Esophagus mucosa (tissue), 1 donor: ENCODE measurements around the gene ZNF732. TPM values are rescaled to one million over a fixed set of nuclear protein-coding genes. Genes with fewer than 3 reads are reported as not detected.
"Not testable (repeated sequence)": the region's sequence is repeated elsewhere in the genome, so short reads cannot be mapped to it uniquely, and the experiment has no call there.

Source experiments
- ATAC-seq: fragments of 200-7000 bp; cut with Tn5 transposase; one replicate; pipeline ENCODE4 v1.9.1; 2020
- total RNA-seq: library from RNA; stranded (reverse); gene quantifications from one replicate; pipeline ENCODE4 v1.2.4, GENCODE V29; 2023
- donor health status: DM: yes; HTN: yes; CAD: no.

The ZNF732 gene
- total RNA-seq, 1 donor from 2014 or later: 0.88 TPM

DNA sequence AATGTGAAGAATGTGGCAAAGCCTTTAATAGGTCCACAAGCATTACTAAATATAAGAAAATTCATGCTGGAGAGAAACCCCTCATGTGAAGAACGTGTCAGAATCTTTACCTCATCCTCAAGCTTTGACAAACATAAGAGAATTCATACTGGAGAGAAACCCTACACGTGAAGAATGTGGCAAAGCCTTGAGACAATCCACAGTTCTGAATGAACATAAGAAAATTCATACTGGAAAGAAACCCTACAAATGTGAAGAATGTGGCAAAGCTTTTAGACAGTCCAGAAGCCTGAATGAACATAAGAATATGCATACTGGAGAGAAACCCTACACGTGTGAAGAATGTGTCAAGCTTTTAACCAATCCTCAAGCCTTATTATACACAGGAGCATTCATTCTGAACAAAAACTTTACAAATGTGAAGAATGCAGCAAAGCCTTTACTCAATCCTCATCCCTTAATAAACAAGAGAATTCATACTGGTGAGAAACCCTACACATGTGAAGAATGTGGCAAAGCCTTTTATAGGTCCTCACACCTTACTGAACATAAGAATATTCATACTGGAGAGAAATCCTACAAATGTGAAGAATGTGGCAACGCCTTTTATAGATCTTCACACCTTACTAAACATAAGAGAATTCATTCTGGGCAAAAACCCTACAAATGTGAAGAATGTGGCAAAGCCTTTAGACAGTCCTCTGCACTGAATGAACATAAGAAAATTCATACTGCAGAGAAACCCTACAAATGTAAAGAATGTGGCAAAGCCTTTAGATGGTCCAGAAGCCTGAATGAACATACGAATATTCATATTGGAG, 51.1 kb downstream of the ZNF732 start:
- no peak for ATAC-seq

DNA sequence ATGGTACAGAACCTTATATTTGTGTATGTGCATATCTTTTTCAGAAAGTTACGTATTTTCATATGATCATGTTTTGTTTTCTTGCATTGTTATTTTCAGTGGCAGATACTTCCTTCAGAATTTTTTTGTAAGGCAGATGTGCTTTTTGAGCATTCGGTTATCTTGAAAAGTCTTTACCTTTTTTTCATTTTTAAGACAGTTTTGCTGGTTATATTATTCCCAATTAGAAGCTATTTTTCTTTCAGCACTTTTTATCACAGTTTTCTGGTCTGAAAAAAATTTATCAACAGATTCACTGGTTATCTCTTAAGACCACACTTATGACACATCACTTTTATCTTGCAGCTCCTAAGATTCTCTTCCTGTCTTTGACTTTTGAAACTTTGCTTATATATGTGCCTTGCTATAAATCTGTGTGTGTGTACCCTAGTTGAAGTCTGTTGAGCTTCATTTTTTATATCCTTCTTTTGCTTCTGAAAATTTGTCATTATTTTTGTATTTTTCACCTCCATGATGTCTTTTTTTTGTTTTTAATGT, 53.1 kb downstream of the ZNF732 start:
- no peak for ATAC-seq

DNA sequence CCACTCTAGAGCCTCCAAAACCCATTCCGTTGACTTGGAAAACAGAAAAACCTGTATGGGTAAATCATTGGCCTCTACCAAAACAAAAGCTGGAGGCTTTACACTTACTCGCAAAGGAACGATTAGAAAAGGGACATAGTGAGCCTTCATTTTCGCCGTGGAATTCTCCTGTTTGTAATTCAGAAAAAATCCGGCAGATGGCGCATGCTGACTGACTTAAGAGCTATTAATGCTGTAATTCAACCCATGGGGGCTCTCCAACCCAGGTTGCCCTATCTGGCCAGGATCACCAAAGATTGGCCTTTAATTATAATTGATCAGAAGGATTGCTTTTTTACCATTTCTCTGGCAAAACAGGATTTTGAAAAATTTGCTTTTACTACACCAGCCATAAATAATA, 60.8 kb downstream of the ZNF732 start:
- no peak for ATAC-seq

DNA sequence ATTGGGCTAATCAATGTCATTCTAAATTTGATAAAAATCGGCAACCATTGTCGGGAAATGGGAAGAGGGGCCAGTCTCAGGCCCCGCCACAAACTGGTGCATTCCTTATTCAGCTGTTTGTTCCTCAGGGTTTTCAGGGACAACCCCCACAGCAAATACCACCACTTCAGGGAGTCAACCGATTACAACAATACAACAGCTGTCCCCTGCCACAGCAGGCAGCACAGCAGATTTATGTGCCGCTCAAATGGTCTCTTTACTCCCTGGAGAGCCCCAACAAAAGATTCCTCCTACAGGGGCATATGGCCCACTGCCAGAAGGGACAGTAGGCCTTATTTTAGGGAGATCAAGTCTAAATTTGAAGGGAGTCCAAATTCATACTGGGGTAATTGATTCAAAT, 61.8 kb downstream of the ZNF732 start:
- ATAC-seq: no peak

DNA sequence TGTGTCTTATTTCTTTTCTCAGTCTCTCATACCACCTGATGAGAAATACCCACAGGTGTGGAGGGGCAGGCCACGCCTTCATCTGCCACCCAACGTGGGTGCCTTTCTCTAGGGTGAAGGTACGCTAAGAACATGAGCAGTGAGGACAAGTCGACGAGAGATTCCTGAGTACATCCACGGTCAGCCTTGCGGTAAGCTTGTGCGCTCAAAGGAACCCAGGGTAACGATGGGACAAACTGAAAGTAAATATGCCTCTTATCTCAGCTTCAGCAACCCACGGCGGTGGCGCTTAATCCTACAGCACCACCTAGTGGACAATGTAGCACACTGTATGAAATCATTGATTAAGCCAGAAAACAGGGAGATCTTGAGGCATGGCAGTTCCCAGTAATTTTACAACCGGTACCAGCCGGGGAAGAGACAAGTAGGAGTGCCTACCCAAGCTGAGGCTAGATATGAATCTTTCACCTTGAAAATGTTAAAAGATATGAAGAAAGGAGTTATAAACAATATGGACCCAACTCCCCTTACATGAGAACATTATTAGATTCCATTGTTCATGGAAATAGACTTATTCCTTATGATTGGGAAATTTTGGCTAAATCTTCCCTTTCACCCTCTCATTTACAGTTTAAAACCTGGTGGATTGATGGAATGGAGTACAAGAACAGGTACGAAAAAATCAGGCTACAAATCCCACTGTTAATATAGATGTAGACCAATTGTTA, 63.0 kb downstream of the ZNF732 start:
- ATAC-seq: peak; percentile 87

DNA sequence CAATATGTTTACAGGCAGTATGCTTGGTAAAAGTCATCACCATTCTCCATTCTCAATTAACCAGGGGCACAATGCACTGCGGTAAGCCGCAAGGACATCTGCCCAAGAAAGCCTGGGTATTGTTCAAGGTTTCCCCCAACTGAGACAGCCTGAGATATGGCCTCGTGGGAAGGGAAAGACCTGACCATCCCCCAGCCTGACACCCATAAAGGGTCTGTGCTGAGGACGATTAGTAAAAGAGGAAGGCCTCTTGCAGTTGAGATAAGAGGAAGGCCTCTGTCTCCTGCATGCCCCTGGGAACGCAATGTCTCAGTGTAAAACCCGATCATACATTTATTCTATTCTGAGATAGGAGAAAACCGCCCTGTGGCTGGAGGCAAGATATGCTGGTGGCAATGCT, 63.9 kb downstream of the ZNF732 start:
- ATAC-seq: not testable (repeated sequence)

DNA sequence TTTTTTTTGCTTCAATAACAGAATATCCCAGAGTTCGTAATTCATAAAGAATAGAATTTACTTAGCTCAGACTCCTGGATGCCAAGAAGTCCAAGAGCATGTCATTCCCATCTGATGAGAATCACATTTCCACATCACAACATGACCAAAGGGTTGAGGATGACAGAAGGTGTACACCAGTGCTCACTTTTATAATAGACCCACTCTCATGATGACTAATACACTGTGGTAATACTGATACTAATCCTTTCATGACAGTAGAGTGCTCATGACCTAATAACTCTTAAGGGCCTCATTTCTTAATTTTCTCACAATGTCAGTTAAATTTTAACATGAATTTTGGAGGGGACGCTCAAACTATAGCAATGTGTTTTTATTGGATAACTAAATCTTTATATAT, 69.2 kb downstream of the ZNF732 start:
- peak; percentile 35 for ATAC-seq

DNA sequence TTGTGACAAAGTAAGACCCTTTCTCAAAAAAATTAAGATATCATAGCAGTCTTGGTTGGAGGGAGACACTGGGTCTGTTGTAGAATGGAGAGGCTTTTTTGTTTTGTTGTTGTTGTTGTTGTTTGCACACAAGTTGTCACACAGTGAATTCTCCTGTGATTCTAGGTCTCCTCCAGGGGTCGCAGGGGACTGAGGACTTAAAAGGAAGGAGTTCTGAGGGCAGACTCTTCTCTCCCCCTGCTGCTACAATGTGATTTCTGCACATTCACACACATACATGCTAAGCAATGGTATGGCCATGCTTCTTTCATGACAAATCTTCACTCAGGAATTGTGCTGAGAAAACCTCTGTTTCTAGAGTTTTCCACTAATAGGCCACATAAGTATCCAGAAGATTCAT, 71.1 kb downstream of the ZNF732 start:
- ATAC-seq: no peak

DNA sequence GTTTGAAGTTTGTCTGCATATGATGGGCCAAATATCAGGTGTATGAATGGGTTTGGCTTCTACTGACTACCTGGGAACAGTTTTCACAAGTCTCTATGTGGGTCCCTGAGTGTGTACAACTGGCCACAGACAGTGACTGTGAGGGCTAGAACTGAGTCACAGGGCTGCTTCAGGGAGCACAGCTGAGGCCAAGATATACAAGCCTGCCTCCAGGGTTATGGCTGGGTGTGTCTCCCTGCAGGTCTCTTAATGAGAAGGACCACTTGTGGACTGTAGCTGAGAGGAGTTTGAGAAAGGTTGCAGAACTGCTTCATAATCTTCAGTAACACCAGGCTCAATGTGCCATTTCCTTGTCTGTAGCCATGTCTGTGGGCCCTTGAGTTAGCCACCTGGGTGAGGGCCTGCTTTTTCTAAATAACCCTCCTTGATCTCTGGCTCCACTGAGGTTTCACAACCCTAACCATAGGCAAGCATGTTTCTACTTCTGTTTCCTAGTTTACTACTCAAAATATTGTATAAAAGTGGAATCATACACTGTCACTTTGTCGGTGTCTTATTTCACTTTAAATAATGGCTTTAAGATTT, 81.3 kb downstream of the ZNF732 start:
- ATAC-seq: no peak

Other genes with a start within 250 kb of the ZNF732 start
- gene ZNF718, start 181.0 kb downstream of the ZNF732 start, total RNA-seq: 3.3 TPM
- gene ZNF141, start 32.3 kb upstream of the ZNF732 start, total RNA-seq: 7.8 TPM
- gene ZNF721, start 193.7 kb upstream of the ZNF732 start, total RNA-seq: 12.8 TPM
- gene PIGG, start 193.7 kb upstream of the ZNF732 start, total RNA-seq: 29.1 TPM